ENCODE data around the gene MMEL1. TPM values are rescaled to one million over a fixed set of nuclear protein-coding genes. Genes with fewer than 3 reads are reported as not detected.
"Not testable (repeated sequence)": the region's sequence is repeated elsewhere in the genome, so short reads cannot be mapped to it uniquely, and the experiment has no call there.

MMEL1 gene
- total RNA-seq, 4 donors from 2014 or later = 2.2 to 2.6 TPM; not detected in 2

DNA sequence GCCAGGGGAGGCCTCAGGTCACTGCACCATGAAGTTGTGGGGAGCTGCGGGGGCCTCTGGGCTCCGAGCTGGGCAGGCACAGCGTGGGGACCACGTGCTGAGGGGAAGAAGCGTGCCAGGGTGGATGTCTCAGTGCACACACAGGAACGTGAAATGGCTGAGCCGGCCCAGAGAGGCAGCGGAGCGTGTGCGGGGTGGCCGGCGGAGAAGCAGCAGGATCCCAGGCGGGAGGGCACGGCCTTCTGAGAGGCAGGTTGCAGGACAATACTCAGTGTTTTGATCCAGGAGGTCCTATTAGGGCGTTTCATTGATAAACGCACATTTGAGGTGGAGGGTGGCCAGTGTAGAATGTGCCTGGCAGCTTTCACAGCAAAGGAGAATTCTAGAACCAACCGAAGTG is 63.8 kb downstream of the MMEL1 start:
- Histone ChIP-seq H3K27ac (no peak overlapping the region), H3K9me3 (no peaks in the 10 kb centered on the region), H3K36me3 (no peaks in the 10 kb centered on the region), H3K4me3 (no peak overlapping the region), H3K27me3 (peaks cover 5% of the 10 kb centered on the region), H3K4me1 (no peaks in the 10 kb centered on the region)
- TF ChIP-seq POLR2A (IDR thresholded peaks at IDR 0.05) (no peak), EP300 (IDR thresholded peaks at IDR 0.05) (no peak), POLR2AphosphoS5 (IDR thresholded peaks at IDR 0.05) (no peak)
- TF ChIP-seq, protein P1, sequence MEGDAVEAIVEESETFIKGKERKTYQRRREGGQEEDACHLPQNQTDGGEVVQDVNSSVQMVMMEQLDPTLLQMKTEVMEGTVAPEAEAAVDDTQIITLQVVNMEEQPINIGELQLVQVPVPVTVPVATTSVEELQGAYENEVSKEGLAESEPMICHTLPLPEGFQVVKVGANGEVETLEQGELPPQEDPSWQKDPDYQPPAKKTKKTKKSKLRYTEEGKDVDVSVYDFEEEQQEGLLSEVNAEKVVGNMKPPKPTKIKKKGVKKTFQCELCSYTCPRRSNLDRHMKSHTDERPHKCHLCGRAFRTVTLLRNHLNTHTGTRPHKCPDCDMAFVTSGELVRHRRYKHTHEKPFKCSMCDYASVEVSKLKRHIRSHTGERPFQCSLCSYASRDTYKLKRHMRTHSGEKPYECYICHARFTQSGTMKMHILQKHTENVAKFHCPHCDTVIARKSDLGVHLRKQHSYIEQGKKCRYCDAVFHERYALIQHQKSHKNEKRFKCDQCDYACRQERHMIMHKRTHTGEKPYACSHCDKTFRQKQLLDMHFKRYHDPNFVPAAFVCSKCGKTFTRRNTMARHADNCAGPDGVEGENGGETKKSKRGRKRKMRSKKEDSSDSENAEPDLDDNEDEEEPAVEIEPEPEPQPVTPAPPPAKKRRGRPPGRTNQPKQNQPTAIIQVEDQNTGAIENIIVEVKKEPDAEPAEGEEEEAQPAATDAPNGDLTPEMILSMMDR (IDR thresholded peaks at IDR 0.05) = no peak
- DNase-seq (ENCODE audit: low spot score in 2 of 2) = no peak
- WGBS = 91% methylated on average over 11 of the region's 17 CpGs

DNA sequence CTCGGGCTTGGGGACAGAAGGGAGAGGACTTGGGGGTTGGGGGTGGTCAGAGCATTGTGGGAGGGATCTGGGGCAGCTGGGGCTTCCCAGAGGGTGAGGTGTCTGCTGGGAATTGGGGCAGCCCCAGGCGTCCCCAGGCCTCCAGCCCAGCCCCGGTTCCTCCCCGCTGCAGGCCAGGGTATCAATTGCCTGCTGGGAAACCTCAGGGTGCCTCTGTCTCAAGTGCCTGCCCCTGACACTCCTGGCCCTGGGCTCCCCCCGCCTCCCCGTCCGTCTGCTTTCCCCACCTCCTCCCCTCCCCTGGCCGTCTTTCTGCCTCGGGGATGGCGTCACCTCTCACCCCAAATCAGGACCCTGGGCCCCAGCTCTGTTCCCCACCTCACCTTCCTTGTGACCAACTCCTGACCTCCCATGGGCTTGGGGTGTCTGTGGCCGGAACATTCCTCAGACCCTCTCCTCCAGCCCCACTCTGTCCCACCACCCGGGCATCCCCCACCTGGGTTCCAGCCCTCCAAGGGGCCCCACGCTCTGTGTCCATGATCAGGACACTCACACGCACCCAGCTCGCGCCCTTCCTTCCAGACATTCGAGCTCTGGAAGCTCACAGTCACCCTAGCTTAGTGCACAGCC is 64.5 kb downstream of the MMEL1 start:
- 39% methylated on average over 4 of the region's 17 CpGs for WGBS
- not testable (repeated sequence) for H3K9me3 ChIP-seq, H3K27ac ChIP-seq, H3K4me3 ChIP-seq, H3K27me3 ChIP-seq, H3K4me1 ChIP-seq, H3K36me3 ChIP-seq
- DNase-seq (ENCODE audit: low spot score in 2 of 2) = peak in 1 of 2 donors; percentile 56

DNA sequence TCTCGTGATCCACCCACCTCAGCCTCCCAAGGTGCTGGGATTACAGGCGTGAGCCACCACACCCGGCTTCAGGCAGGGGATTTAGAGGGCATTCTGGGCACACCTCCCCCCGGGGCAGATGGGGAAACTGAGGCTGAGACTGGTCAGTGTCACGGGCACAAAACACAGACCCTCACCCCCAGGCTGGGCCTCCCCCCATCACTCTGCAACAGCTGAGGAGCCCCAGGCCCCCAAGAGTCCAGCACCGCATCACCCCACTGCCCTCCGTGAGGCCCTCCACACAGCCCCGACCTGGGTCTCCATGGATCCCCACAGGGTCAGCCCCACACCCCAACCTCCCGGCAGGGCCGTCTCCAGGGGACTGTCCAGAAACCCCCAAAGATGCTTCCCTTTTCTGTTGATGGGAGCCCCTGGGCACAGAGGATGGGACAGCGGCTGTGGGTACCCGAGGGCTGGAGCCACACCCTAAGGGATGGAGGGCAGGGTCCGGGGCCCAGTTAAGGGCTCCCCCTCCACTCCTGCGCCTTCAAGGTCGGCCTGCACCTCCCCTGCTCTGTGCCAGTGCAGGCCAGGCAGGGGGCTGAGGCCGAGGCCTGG is 65.6 kb downstream of the MMEL1 start:
- 84% methylated on average over 5 of the region's 16 CpGs for whole genome bisulfite sequencing
- Histone ChIP-seq H3K4me1 (no peaks in the 10 kb centered on the region), H3K27me3 (peaks cover 5% of the 10 kb centered on the region), H3K36me3 (peaks cover 13% of the 10 kb centered on the region), H3K9me3 (no peaks in the 10 kb centered on the region), H3K4me3 (no peak overlapping the region), H3K27ac (no peak overlapping the region)
- no peak for TF ChIP-seq POLR2AphosphoS5 (IDR thresholded peaks at IDR 0.05)
- TF ChIP-seq POLR2A (IDR thresholded peaks at IDR 0.05) = no peak
- TF ChIP-seq, protein P1 (IDR thresholded peaks at IDR 0.05) = no peak
- TF ChIP-seq EP300 (IDR thresholded peaks at IDR 0.05) = no peak
- DNase-seq (ENCODE audit: low spot score in 2 of 2) = peak in 1 of 2 donors; percentile 63

DNA sequence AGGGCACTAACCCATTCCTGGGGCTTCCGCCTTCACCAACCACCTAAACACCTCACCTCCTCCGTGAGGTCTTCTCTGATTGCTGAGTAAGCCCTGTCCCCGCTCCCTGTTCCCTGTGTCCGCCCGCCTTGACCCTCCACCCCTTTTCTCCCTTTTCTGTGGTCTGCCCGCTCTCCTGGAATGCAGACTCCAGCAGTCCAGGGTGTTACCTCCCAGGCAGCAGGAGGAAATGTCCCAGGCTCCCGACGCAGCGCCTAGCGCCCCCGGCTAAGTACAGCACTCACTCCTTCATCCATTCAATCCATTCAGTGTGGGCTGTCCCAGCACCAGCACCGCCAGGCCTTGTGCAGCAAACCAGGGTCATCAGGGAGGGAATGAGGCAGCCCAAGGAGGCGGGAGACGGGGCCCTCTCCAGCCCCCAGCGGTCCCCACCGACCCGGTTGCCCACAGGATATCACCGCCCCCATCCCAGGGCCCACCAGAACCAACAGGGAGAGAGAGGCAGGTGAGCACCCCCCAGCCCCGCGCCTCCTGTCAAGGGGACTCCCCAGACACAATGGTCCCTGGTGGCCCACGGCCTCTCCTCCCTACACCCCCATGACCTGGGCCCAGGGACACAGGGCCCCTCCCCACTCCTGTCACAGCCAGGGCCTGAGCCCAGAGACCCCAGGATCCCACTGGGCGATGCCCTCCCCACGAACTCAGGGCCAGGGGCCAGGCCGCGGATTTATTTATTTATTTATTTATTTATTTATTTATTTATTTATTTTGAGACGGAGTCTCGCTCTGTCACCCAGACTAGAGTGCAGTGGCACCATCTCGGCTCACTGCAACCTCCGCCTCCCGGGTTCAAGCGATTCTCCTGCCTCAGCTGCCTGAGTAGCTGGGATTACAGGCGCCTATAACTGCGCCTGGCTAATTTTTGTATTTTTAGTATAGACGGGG is 66.4 kb downstream of the MMEL1 start:
- DNase-seq (ENCODE audit: low spot score in 2 of 2) = peak in 1 of 2 donors; percentile 60
- Histone ChIP-seq H3K27me3 (peaks cover 5% of the 10 kb centered on the region), H3K4me3 (no peak overlapping the region), H3K4me1 (no peaks in the 10 kb centered on the region), H3K36me3 (peaks cover 20% of the 10 kb centered on the region), H3K9me3 (no peaks in the 10 kb centered on the region), H3K27ac (no peak overlapping the region)
- TF ChIP-seq, protein P1 (IDR thresholded peaks at IDR 0.05) = no peak
- 82% methylated on average over 28 of the region's 34 CpGs for WGBS

DNA sequence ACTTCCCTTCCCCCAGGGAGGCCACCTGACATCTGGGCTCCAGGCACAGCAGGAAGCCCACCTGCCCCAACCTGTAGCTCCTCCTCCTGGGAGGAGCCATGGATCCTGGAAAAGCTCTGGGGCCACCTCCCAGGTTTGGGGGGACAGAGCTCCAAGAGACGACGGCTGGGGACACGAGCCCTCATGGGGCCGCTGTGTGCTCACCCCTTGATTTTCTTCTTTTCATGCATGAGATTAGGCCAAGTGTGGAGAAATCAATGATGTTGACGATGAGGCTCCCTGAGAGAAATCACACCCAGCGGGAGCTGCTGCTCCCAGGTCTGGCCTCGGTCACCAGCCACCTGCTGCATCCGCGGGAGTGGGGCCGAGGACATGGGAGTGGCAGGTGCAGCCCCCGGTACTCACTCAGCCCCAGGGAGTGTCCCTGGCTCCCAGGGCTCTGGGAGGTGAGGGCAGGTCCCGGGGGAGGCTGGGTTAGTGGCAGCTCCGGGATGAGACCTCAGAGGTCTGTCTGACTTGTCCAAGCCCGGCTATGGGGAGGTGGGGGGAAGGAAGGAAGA is 67.9 kb downstream of the MMEL1 start:
- no peaks in the 10 kb centered on the region for H3K9me3 ChIP-seq
- H3K27ac ChIP-seq = no peak overlapping the region
- peaks cover 35% of the 10 kb centered on the region for H3K36me3 ChIP-seq
- no peak for TF ChIP-seq POLR2AphosphoS5 (IDR thresholded peaks at IDR 0.05)
- TF ChIP-seq, protein P1 (IDR thresholded peaks at IDR 0.05) = no peak
- no peak for TF ChIP-seq POLR2A (IDR thresholded peaks at IDR 0.05)
- no peak for TF ChIP-seq EP300 (IDR thresholded peaks at IDR 0.05)
- DNase-seq (ENCODE audit: low spot score in 2 of 2) = no peak
- H3K27me3 ChIP-seq = peaks cover 5% of the 10 kb centered on the region
- no peak overlapping the region for H3K4me3 ChIP-seq
- WGBS = 38% methylated on average over 12 of the region's 14 CpGs
- no peaks in the 10 kb centered on the region for H3K4me1 ChIP-seq

Data from suprapubic skin (tissue), 4 donors.